ENCODE results near the gene ANKRD55. TPM values are rescaled to one million over a fixed set of nuclear protein-coding genes. Genes with fewer than 3 reads are reported as not detected.

ANKRD55 gene
- total RNA-seq, 2 experiments from 2014 or later, result 9.7 to 10.2 TPM

GRCh38 chr5:56247592-56247991 lies 14.5 kb upstream of the ANKRD55 start:
- no peak for DNase-seq
- POLR2A ChIA-PET, result no interaction called here
- no peaks in the 10 kb centered on the region for H3K9me3 Mint-ChIP-seq

GRCh38 chr5:56246769-56247168 lies 13.6 kb upstream of the ANKRD55 start:
- H3K9me3 Mint-ChIP-seq, result peaks cover under 1% of the 10 kb centered on the region
- DNase-seq, result no peak
- no peak for ATAC-seq (ENCODE audit: poor library complexity)
- CTCF ChIA-PET, result no interaction called here
- POLR2A ChIA-PET, result no interaction called here
- Histone ChIP-seq H3K9me3 (ENCODE audit: control insufficient read depth in 1 of 2, insufficient read depth in 1 of 2, low read length in 2 of 2) (peaks cover 5 to 8% of the 10 kb centered on the region in 2 experiments), H3K36me3 (ENCODE audit: insufficient read depth, low read length) (no peaks in the 10 kb centered on the region), H3K4me3 (ENCODE audit: low read length) (no peak overlapping the region), H3K4me1 (ENCODE audit: insufficient read depth, low read length) (no peaks in the 10 kb centered on the region), H3K27ac (ENCODE audit: low read depth in 1 of 2, low read length in 2 of 2) (no peak overlapping the region), H3K27me3 (ENCODE audit: control insufficient read depth in 1 of 2, insufficient read depth in 2 of 2, low read length in 2 of 2) (no peaks in the 10 kb centered on the region)
- intact Hi-C loops (cut with DNase I, micrococcal nuclease), result no loop called here
- H3K27ac Mint-ChIP-seq, result no peak overlapping the region
- no peaks in the 10 kb centered on the region for H3K36me3 Mint-ChIP-seq (ENCODE audit: low read depth)
- H3K27me3 Mint-ChIP-seq, result no peaks in the 10 kb centered on the region
- no peaks in the 10 kb centered on the region for H3K4me1 Mint-ChIP-seq (ENCODE audit: low read depth)
- TF ChIP-seq CTCF (IDR thresholded peaks at IDR 0.05), result no peak
- no peak overlapping the region for H3K4me3 Mint-ChIP-seq

More at GRCh38 chr5:56247592-56247991, 14.5 kb upstream of the ANKRD55 start:
- Mint-ChIP-seq H3K4me3 (no peak overlapping the region), H3K4me1 (ENCODE audit: low read depth) (peaks cover 4% of the 10 kb centered on the region), H3K27me3 (no peaks in the 10 kb centered on the region), H3K36me3 (ENCODE audit: low read depth) (no peaks in the 10 kb centered on the region), H3K27ac (no peak overlapping the region)
- H3K4me1 ChIP-seq (ENCODE audit: insufficient read depth, low read length), result no peaks in the 10 kb centered on the region
- no peaks in the 10 kb centered on the region for H3K27me3 ChIP-seq (ENCODE audit: control insufficient read depth in 1 of 2, insufficient read depth in 2 of 2, low read length in 2 of 2)
- ATAC-seq (ENCODE audit: poor library complexity), result no peak
- intact Hi-C loops (cut with DNase I, micrococcal nuclease), result no loop called here
- no peak for TF ChIP-seq CTCF (IDR thresholded peaks at IDR 0.05)
- H3K4me3 ChIP-seq (ENCODE audit: low read length), result no peak overlapping the region
- no peaks in the 10 kb centered on the region for H3K36me3 ChIP-seq (ENCODE audit: insufficient read depth, low read length)
- H3K27ac ChIP-seq (ENCODE audit: low read depth in 1 of 2, low read length in 2 of 2), result no peak overlapping the region
- peaks cover 1 to 3% of the 10 kb centered on the region in 2 experiments for H3K9me3 ChIP-seq (ENCODE audit: control insufficient read depth in 1 of 2, insufficient read depth in 1 of 2, low read length in 2 of 2)
- CTCF ChIA-PET, result no interaction called here

- Histone ChIP-seq H3K36me3 (ENCODE audit: insufficient read depth, low read length) (no peaks in the 10 kb centered on the region), H3K4me3 (ENCODE audit: low read length) (no peak overlapping the region), H3K27ac (ENCODE audit: low read depth in 1 of 2, low read length in 2 of 2) (no peak overlapping the region), H3K9me3 (ENCODE audit: control insufficient read depth in 1 of 2, insufficient read depth in 1 of 2, low read length in 2 of 2) (peaks cover 5 to 8% of the 10 kb centered on the region in 2 experiments), H3K27me3 (ENCODE audit: control insufficient read depth in 1 of 2, insufficient read depth in 2 of 2, low read length in 2 of 2) (no peaks in the 10 kb centered on the region), H3K4me1 (ENCODE audit: insufficient read depth, low read length) (no peaks in the 10 kb centered on the region)
- POLR2A ChIA-PET, result interaction anchor here (0.6 kb wide), 1 partner anchor 593 kb away, joined by 3 read pairs; no protein-coding TSS in a partner anchor
- Mint-ChIP-seq H3K27ac (no peak overlapping the region), H3K4me1 (ENCODE audit: low read depth) (no peaks in the 10 kb centered on the region), H3K9me3 (peaks cover 7% of the 10 kb centered on the region), H3K36me3 (ENCODE audit: low read depth) (peaks cover 6% of the 10 kb centered on the region), H3K27me3 (no peaks in the 10 kb centered on the region), H3K4me3 (no peak overlapping the region)
- DNase-seq (no peak), ATAC-seq (ENCODE audit: poor library complexity) (no peak)
- CTCF ChIA-PET, result interaction anchor here (0.7 kb wide), 1 partner anchor 18 kb away, joined by 3 read pairs; no protein-coding TSS in a partner anchor
- intact Hi-C loops (cut with DNase I, micrococcal nuclease), result no loop called here
- no peak for TF ChIP-seq CTCF (IDR thresholded peaks at IDR 0.05)
These were observed 12.4 kb upstream of the ANKRD55 start for GRCh38 chr5:56245481-56245880.
